GM18873 (cell line): Measurements from ENCODE around the gene MAPK11.

Source experiments
- ATAC-seq: cut with Tn5 transposase; IDR thresholded peaks from one replicate; pipeline ENCODE4 v1.9.1; 2021; ENCODE audit warnings: mild to moderate bottlenecking, moderate library complexity, moderate number of reproducible peaks; ENCODE audit not compliant: unreplicated experiment, low FRiP score

Gene MAPK11

DNA sequence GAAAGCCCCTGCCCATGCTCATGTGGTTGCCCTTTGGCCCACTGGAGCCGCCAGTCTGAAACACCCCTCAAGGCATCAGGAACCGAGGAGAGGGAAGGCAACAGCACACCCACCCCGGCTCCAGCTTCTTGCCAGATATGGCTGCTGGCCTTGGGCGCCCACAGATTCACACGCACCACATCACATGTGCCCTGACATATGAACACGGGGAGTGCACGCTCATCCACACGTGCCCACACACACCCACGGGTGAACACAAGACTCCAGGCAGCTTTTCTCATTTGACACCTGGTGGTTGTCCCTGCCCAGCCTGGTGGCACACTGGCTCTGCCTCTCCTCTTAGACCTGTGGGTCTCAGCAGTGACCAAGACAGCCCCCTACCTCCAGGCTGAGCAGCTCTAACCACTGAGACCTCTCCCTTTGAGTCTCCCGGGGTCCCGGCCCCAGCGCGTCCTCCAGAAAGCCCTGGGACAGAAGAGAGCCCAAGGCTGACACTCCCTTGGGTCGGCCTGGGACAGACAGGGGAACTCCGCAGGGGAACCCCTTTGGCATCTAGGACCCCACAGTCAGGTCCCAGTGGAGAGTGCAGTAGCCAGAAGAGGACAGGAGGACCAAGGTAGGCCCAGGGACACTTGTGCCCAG is 6.0 kb downstream of the MAPK11 start:
- no peak for ATAC-seq

DNA sequence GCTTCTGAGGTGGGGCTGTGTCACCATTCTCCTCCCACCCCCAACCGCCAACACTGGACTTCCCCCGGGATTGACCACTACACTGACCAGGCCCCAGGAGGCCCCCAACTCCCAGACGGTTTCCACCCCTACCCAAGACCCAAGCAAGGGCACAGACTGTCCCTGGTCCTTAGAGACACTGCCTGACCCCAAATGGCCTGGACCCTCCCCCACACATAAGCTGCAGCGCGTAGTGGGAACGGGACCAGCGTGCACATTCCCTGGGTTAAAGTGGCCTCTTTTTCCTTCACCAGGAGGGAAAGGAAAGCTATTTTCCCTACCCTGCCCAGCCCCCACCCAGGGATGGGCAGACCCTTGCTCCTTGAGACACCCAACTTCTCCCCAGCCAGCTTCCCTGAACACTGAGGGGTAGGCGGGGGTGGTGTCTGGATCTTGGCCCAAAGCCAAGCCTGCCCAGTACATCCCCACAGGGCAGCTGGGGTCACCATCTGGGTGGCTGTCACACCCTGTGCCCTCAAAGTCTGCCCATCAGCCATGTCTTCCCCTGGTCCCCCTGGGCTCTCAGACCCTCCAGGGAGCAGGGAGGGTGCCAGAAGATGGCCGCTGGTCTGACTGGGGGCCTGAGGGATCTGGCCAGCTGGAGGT is 7.1 kb downstream of the MAPK11 start:
- ATAC-seq = no peak

DNA sequence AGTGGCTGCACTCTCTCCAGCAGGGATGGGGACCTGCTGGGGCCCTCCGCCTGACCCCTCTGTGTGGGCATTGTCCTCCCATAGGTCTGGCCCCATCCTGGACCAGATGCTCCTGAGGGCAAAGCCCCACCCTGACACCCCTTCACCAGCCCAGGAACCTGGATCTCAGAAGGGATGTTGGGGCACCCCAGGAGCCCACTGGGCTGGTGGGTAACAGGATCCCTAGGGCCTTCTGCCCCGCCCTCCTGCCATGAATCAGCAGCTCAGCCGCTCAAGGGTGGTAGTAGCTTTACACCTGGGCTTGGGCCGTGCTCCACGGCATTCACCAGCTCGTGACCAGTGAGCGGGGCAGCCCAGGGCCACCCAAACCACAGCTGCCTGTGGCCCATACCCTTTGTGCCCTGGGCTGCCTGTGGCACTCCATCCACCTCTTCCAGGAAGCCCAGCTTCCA is 7.7 kb downstream of the MAPK11 start:
- no peak for ATAC-seq

DNA sequence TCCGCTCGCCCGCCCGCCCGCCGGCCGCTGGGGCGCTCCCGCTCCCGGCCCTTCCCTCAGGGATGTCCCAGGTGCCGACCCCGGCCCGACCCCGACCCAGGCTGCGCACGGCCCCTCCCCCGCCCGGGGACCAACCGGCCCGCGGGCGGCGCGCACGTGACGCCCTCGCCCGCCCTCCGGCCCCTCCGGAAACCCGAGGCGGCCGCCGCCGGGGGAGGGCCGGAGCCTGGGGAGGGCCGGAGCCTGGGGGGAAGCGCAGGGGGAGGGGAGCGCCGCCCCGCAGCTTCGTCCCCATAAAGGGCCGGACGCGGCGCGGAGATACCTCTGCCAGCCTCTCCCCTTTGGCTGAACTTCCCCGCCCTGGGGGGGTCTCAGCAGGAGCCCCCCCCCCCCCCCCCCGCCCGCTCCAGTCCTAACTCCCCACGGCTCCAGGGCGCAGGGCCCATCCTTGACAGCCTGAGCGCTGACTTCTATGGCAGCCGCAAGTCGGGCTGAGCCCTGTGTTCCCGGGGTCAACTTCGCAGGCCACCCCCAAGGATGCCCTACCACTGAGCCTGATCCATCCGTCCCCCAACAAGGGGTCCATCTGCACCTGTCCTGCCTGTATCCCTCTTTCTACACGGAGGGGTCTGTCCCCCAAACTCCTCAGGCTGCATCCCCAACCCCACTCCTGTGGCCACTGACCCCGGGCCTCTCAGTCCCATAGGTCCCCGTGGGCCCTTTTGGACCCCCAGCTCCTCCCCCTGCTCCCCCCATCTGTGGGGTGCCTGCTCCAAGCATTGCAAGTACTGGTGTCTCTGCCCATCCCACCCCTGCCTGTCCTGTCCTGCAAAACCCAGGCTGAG is 8.3 kb downstream of the MAPK11 start, which contains the start of gene MAPK12:
Gene MAPK12 (minus strand): TSS at position 69 of the 845 bp plus-strand sequence. CDS start 174 bp downstream, outside the sequence.
- ATAC-seq = no peak

DNA sequence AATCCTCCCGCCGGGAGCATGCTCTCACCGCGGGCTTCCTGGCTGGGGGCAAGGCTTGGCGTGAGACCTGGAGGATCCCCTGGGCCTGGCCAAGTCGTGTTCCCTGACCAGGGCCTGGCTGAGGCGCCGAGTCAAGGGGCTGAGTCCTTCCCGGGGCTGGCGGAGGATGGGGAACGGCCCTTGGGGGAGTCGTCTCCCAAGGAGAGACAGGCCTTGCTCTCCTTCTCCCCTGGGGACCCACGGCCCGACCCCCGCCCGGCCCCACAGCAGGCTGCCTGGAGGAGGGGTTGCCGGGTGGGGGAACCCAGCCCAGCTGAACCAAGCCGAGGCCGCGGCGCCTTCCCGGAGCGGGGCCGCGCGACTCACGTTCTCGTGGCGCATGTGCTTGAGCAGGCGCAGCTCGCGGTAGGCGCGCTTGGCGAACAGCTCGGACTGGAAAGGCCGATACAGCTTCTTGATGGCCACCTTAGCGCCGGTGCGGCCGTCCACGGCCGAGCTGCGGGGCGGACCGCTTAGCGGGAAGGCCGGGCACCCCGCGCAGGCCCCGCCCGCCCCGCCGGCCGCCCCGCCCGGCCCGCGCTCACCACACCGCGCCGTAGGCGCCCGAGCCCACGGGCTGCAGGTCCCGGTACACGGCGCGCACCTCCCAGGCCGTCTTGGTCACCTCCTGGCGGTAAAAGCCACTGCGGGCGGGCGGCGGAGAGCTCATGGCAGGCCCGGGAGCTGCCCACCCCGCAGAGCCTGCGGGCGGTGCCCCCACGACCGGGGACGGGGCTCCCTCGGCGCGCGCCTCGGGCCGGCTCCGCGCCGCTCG is 9.2 kb downstream of the MAPK11 start:
- no peak for ATAC-seq

DNA sequence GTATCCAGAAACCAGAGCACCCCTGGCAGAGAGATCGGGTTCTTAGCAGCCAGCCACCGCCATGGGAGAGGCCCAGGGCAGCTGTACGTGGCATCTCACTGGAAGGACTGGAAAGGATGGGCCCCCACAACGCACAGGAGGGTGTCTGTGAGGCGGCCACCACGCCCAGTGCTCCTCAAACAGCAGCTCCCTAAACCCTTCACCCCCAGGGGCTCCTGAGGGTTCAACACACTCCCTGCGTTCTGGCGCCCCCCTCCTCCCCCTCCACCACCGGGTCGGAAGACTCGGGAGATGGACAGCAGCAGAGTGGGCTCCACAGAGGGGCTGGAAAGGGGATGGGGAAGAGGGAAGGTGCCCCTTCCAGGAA is 9.8 kb downstream of the MAPK11 start:
- no peak for ATAC-seq

DNA sequence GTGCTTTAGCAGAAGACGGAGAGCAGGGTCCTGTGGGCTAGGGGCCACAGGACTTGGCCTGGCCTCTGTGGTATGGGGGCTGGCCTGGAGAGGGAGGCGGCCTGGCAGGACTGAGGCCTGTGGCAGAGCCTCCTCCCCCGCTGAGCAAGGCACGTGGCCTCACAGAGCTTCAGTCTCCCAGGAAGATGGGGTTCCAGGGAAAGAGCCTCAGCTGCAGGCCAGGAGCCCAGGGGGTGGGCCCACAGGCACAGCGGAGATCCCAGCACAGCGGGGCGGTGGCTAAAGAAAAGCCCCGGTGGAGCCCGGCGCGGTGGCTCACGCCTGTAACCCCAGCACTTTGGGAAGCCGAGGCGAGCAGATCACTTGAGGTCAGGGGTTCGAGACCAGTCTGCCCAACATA is 10.9 kb downstream of the MAPK11 start:
- no peak for ATAC-seq

DNA sequence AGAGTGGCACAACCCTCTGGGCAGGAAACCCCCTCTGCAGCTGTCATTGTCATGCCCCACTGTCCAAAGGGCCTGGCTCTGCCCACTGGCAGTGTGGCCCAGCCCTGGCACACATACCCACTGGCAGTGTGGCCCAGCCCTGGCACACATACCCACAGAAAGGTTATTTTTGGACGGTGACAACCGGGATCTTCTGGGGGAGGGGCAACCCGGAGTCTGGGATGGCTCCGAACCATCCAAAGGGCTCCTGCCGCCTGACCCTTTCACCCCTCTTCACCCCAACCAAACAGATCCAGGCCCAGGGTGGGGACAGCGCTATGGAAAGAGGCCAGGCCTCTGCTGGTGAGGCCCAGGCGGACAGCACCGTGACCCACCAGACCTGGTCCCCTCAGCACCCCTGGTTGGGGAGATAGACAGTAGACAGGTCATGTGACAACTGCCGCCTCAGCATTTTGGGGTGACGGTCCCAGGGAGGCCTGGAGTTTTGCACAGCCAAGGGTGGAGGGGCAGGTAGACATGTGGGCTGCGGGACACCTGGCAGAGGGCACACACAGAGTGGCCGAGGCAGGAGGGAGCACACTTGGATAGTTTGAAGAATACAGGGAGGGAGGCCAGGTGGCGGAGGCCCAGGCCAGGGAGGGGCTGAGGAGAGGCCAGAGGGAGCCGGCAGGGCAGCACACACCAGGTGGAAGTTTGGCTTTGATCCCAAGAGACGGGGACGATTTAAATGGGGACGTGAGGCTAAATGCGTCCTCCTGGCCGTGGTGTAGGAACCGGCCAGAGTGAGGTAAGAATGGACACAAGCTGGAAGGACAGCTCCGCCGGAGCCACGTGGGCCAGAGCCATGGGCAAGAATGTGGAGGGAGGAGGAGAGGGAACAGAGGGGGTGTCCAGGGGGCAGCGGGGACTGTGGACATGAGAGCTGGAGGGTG is 11.6 kb downstream of the MAPK11 start:
- ATAC-seq = no peak

DNA sequence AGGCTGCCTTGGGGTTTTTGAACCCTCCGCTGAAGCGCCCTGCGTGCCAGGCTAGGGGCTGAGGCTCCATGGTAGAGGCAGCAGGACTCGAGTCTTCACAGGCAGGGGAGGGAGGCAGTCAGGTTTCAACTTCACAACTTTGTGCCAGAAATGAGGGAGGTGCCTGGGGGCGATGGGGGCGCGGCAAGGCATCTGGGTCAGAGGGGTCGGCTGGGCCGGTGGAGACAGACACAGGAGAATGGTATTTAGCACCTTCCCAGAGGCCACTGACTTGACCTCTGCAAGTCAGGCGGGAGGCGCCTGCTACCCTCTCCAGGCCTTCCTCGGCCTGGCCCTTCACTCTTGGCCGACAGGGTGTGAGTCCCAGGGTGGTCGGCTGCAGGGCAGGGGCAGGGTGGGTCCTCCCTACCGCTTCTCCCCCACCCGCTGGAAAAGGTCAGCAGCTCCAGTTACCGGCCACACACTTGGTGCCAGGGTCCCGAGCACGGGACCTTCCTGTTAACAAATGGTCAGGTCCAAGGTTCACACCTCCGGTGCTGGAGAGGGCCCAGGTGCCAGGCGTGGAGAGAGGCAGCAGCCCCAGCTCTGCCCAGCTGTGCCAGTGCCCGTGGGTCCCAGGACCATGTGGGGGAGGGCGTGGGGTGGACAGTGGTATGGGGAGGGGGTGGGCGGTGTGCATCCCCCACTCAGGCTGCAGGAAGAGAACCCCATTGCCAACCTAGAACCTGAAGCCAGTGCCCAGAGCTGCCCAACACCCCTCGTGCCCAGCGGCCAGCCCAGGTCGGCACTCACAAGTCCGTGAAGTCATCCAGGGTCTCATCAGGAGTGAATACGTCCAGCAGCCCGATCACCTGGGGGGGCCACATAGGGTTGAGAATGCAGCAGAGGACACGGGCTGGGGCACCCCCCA is 12.5 kb downstream of the MAPK11 start:
- ATAC-seq = no peak

DNA sequence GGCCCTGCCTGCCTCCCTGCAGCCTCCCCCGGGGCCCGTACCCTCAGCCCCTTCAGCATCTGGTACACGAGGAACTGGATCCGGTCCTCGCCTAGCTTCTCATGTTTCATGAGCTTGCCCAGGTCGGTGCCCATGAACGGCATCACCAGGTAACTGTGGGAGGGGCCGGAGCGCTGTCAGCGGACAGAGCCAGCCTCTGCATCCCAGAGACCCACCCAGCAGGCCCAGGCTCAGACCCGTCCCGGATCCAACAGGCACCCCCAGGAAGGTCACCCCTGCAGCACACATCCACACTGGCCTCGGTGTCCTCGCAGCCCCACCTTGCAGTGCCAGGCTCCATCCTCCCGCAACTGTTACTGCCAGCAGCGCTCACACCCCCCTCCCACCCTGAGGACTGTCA is 13.1 kb downstream of the MAPK11 start:
- no peak for ATAC-seq

DNA sequence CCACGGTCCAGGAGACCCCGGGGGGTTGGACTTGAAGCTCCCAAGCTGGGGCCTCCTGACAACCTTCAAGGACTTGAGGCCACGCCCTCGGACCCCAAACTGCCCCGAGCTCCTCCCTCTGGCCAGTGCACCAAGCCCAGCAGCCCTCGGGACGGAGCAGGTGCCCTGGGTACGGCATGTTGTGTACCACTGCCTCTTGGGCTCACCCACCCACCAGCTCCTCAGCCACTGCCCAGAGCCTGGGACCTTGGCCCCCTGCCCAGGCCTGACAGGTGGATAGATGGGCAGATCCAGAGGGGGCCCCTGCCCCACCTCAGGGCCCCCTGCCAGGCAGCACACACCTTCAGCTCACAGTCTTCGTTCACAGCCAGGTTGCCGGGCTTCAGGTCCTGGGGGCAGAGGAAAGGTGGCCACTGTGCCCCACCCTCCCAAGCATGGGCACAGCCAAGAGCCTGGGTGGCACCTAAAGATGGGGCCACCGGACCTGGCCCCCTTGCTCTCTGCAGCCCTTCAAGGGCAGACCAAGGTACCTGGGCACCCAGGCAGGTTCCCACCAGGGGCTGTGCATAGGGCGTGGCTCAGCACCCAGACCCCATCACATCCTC is 13.8 kb downstream of the MAPK11 start:
- ATAC-seq = no peak

DNA sequence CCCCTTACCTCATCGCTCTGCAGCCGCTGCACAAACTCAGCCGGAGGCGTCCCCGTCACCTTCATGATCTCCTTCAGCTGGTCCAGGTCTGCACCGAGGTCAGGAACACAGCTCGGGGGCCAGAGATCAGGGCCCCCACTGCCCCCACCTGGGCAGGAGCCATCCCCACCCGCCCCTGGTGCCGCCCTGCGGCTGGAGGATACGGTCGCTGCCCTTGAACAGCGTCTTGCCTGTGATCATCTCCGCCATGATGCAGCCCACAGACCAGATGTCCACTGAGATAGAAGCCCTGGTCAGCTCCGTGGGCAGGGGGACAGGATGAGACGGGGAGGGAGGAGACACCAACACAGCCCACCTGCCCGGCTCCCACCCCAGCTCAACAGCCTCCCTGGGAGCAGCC is 14.6 kb downstream of the MAPK11 start:
- no peak for ATAC-seq

DNA sequence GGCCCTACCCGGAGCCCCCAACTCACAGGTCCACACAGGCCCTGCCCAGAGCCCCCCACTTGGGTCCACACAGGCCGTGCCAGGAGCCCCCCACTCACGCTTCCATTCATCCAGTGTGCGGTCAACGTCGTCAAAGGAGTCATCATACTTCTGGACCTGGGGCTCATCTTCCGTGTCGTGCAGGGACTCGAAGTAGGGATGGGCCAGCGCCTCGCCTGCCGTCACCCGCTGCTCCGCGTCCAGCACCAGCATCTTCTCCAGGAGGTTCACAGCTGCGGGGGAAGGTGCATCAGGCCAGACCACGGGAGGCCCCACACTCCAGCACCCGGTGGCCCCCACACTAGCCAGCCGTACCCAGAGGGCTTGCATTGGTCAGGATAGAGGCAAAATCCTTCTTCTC is 15.1 kb downstream of the MAPK11 start:
- no peak for ATAC-seq

DNA sequence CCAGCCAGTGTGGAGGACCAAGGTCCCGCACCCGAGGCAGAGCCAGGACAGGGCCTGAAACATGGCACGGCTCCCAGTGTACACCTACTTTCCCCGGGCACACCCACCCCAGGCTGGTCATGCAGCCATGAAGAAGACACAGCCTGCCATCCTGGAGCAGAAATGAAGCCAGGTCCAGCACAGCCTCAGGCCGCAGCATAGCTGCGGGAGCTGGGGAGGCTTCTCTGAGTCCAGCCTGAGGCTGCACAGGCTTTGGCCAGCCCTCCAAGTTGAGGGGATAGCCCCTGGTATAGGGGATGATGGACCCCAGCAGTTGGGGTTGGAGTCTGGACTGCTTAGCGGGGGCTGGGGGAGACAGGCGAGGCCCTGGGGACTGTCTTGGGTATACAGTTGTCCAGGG is 16.2 kb downstream of the MAPK11 start:
- no peak for ATAC-seq

DNA sequence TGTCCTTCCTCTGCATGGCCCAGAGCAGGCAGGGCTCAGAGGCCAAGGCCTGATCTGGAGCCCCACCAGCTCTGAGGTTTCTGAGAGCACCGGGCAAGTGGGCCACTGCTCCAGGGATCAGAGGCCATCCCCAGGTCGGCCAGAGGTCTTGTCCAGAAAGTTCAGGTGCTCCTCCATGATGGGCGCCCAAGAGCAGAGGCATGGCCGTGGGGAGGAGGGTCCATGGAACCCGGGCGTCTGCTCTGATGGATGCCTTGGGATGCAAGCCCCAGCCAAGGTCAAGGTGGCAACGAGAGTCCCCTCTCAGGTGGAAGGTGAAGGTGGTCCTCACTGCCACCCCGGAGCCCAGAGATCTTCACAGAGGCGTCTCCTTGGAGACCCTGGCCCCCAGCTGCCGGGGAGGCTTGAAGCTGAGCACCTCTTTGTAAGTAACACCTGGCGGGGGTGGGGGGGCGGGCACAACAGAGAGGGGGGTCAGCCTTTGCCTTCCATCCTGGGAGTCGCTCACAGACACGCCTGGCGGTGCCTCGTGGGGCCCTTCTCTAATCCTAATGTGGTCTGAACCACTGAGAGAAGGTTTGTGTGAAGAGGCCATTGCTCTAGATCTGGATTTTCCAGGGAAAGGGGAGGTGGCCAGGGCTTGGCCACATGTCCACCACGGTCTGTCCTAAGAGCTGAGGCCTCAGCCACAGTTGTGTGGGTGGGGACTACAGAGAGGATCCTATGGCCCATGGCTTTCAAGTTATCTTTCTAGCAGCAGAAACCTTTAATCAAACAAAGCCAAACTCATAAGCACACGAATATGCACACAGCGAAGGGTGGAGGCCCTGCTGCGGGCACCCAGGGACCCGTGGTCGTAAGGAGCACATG is 16.9 kb downstream of the MAPK11 start:
- no peak for ATAC-seq

DNA sequence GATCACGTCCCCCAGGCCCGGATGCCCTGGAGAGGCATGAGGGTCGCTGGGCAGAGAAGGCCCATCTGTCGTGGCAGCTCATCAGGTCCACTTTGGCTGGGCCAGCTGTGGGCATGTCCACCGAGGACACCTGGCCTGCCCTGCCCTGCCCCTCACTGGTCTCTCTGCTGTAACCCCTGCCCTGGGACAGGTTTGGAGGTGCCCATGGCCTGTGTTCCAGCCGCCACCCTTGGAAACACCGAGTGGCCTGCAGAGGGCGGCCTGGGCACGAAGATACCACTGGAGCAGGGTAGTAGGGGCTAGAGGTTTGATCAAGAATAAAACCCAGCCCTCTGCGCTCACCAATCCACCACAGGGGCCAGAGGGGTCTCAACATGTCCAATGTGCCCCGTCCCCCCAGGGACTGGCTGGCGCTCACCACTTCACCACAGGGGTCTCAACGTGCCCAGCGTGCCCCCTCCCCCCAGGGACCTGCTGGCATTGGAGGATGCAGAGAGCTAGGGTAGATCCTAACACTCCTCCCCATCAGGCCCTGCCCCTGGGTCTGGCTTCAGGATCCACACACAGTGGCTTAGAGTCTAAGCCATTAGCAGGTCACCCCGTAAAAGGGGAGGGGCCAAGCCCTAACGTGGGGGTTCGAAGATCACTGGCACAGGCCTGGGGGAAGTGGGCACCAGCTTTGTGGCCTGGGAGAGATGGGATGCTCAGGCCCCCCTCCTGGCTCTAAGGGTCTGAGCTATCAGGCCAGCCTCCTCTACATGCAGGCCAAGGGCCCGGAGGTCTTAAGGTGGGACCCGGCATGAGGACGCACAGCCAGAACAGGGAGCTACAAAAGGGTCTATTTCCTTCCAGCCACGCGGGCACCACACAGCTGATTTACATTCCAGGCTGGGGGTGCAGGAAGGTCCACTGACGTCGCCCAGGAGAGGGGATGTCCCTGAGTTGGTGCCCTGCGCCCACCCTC is 17.8 kb downstream of the MAPK11 start:
- ATAC-seq = no peak
